ENCODE measurements around the gene DLX2. TPM values are rescaled to one million over a fixed set of nuclear protein-coding genes. Genes with fewer than 3 reads are reported as not detected.

The DLX2 gene
- total RNA-seq, 2 experiments from 2014 or later: not detected

GRCh38 chr2:172109988-172110811 is 7.5 kb upstream of the DLX2 start:
- peaks cover 48 to 53% of the 10 kb centered on the region in 2 experiments for H3K27me3 ChIP-seq (ENCODE audit: control insufficient read depth in 1 of 2, insufficient read depth in 2 of 2, low read length in 2 of 2)
- H3K4me3 ChIP-seq (ENCODE audit: low read length): no peak overlapping the region

DNA sequence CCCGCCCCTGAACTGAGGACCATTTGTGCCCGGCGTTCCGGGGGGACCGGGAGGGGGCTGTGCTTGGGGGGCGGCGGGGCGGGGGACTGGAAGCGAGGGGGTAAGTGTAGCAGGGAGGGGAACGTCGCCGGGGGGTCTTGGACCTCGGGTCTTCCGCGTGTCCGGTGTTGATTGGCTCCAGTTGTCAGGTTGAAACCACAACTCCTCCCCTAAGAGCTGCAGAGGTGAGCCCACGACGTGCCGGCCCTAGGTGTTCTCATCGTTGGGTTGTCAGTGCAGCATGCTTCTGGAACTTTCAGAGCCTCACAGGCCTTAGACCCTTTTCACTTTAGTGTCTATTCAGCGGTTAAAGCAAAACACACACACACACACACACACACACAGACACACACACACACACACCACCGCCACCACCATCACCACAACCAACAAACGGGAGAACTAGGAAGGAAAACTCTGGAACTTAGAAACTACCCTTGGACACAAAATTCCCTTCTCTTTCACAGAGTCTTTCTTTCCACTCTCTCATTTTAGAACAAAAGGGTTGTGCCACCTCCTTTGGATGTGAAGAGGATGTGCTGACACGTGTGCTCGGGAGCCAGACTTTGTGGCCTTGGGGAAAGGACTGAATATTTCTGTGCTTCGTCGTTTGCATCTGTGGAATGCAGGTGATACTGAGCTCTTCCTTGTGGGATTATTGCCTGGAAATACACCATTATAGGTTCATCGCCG is 6.7 kb upstream of the DLX2 start:
- Histone ChIP-seq H3K36me3 (ENCODE audit: insufficient read depth, low read length) (no peaks in the 10 kb centered on the region), H3K27ac (ENCODE audit: low read depth in 1 of 2, low read length in 2 of 2) (no peak overlapping the region), H3K4me3 (ENCODE audit: low read length) (no peak overlapping the region), H3K4me1 (ENCODE audit: insufficient read depth, low read length) (peaks cover 25% of the 10 kb centered on the region), H3K9me3 (ENCODE audit: control insufficient read depth in 1 of 2, insufficient read depth in 1 of 2, low read length in 2 of 2) (peaks cover 0 to 41% of the 10 kb centered on the region in 2 experiments), H3K27me3 (ENCODE audit: control insufficient read depth in 1 of 2, insufficient read depth in 2 of 2, low read length in 2 of 2) (peaks cover 56% of the 10 kb centered on the region in 2 experiments)
- DNase-seq (no peak), ATAC-seq (ENCODE audit: poor library complexity) (no peak)
- intact Hi-C loops (cut with DNase I, micrococcal nuclease): loop anchor here (5.0 to 10.0 kb wide), 6 partner anchors 182 to 535 kb away; no protein-coding TSS in a partner anchor
- peaks cover 20% of the 10 kb centered on the region for H3K4me1 Mint-ChIP-seq (ENCODE audit: low read depth)
- H3K36me3 Mint-ChIP-seq (ENCODE audit: low read depth): no peaks in the 10 kb centered on the region
- ChIA-PET CTCF (no interaction called here), POLR2A (no interaction called here)
- H3K4me3 Mint-ChIP-seq: no peak overlapping the region
- peaks cover 84% of the 10 kb centered on the region for H3K27me3 Mint-ChIP-seq
- no peaks in the 10 kb centered on the region for H3K9me3 Mint-ChIP-seq
- H3K27ac Mint-ChIP-seq: no peak overlapping the region
- TF ChIP-seq, protein P1, sequence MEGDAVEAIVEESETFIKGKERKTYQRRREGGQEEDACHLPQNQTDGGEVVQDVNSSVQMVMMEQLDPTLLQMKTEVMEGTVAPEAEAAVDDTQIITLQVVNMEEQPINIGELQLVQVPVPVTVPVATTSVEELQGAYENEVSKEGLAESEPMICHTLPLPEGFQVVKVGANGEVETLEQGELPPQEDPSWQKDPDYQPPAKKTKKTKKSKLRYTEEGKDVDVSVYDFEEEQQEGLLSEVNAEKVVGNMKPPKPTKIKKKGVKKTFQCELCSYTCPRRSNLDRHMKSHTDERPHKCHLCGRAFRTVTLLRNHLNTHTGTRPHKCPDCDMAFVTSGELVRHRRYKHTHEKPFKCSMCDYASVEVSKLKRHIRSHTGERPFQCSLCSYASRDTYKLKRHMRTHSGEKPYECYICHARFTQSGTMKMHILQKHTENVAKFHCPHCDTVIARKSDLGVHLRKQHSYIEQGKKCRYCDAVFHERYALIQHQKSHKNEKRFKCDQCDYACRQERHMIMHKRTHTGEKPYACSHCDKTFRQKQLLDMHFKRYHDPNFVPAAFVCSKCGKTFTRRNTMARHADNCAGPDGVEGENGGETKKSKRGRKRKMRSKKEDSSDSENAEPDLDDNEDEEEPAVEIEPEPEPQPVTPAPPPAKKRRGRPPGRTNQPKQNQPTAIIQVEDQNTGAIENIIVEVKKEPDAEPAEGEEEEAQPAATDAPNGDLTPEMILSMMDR (IDR thresholded peaks at IDR 0.05): no peak

More at GRCh38 chr2:172109988-172110811, 7.5 kb upstream of the DLX2 start:
- DNase-seq (no peak), ATAC-seq (ENCODE audit: poor library complexity) (no peak)
- CTCF ChIA-PET: no interaction called here
- no peak overlapping the region for H3K27ac Mint-ChIP-seq
- TF ChIP-seq, protein P1 (IDR thresholded peaks at IDR 0.05): no peak
- Histone ChIP-seq H3K27ac (ENCODE audit: low read depth in 1 of 2, low read length in 2 of 2) (no peak overlapping the region), H3K4me1 (ENCODE audit: insufficient read depth, low read length) (peaks cover 24% of the 10 kb centered on the region), H3K9me3 (ENCODE audit: control insufficient read depth in 1 of 2, insufficient read depth in 1 of 2, low read length in 2 of 2) (peaks cover 0 to 35% of the 10 kb centered on the region in 2 experiments), H3K36me3 (ENCODE audit: insufficient read depth, low read length) (no peaks in the 10 kb centered on the region)
- no peaks in the 10 kb centered on the region for H3K9me3 Mint-ChIP-seq
- POLR2A ChIA-PET: no interaction called here
- peaks cover 20% of the 10 kb centered on the region for H3K4me1 Mint-ChIP-seq (ENCODE audit: low read depth)
- H3K4me3 Mint-ChIP-seq: no peak overlapping the region
- intact Hi-C loops (cut with DNase I, micrococcal nuclease): loop anchor here (5.0 to 10.0 kb wide), 8 partner anchors 33 to 535 kb away; no protein-coding TSS in a partner anchor
- H3K27me3 Mint-ChIP-seq: peaks cover 83% of the 10 kb centered on the region
- H3K36me3 Mint-ChIP-seq (ENCODE audit: low read depth): no peaks in the 10 kb centered on the region

DNA sequence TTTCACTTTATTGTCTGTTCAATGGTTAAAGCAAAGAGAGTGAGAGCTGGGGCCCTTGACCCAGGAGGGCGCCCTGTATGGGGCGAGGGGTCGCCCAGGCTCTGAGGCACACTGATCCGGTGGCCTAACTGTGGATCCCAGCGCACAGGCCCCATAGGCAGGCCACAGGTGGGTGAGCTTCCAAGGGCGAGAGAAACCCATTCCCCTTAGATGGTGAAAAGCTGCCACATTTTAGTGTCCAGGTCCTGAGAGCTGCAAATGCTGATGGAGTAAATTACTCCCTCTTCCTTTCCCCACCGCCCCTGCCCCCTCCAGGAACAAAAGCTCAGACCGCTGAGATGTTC is 5.9 kb upstream of the DLX2 start:
- DNase-seq (no peak), ATAC-seq (ENCODE audit: poor library complexity) (no peak)
- CTCF ChIA-PET: no interaction called here
- H3K4me1 ChIP-seq (ENCODE audit: insufficient read depth, low read length): peaks cover 33% of the 10 kb centered on the region
- H3K9me3 ChIP-seq (ENCODE audit: control insufficient read depth in 1 of 2, insufficient read depth in 1 of 2, low read length in 2 of 2): peaks cover 0 to 47% of the 10 kb centered on the region in 2 experiments
- H3K27me3 Mint-ChIP-seq: peaks cover 88% of the 10 kb centered on the region
- peaks cover 64% of the 10 kb centered on the region in 2 experiments for H3K27me3 ChIP-seq (ENCODE audit: control insufficient read depth in 1 of 2, insufficient read depth in 2 of 2, low read length in 2 of 2)
- peaks cover 29% of the 10 kb centered on the region for H3K4me1 Mint-ChIP-seq (ENCODE audit: low read depth)
- H3K4me3 Mint-ChIP-seq: peak overlapping the region; percentile 62
- H3K27ac ChIP-seq (ENCODE audit: low read depth in 1 of 2, low read length in 2 of 2): no peak overlapping the region
- no peak overlapping the region for H3K27ac Mint-ChIP-seq
- intact Hi-C loops (cut with DNase I, micrococcal nuclease): loop anchor here (5.0 to 10.0 kb wide), 6 partner anchors 181 to 534 kb away; no protein-coding TSS in a partner anchor
- POLR2A ChIA-PET: no interaction called here
- H3K9me3 Mint-ChIP-seq: no peaks in the 10 kb centered on the region
- no peak overlapping the region for H3K4me3 ChIP-seq (ENCODE audit: low read length)
- H3K36me3 ChIP-seq (ENCODE audit: insufficient read depth, low read length): no peaks in the 10 kb centered on the region
- H3K36me3 Mint-ChIP-seq (ENCODE audit: low read depth): no peaks in the 10 kb centered on the region
- TF ChIP-seq, protein P1 (IDR thresholded peaks at IDR 0.05): no peak
